HG03135 (cell line): ENCODE data around the gene MXD3.
"Not testable (repeated sequence)": the region's sequence is repeated elsewhere in the genome, so short reads cannot be mapped to it uniquely, and the experiment has no call there.

Experiments used
- ATAC-seq: cut with Tn5 transposase; IDR thresholded peaks from one replicate; pipeline ENCODE4 v1.9.1; 2021; ENCODE audit warnings: mild to moderate bottlenecking, moderate library complexity; ENCODE audit not compliant: unreplicated experiment

The MXD3 gene

GRCh38 chr5:177325868-177326381, 14.2 kb upstream of the MXD3 start:
- ATAC-seq, result no peak

DNA sequence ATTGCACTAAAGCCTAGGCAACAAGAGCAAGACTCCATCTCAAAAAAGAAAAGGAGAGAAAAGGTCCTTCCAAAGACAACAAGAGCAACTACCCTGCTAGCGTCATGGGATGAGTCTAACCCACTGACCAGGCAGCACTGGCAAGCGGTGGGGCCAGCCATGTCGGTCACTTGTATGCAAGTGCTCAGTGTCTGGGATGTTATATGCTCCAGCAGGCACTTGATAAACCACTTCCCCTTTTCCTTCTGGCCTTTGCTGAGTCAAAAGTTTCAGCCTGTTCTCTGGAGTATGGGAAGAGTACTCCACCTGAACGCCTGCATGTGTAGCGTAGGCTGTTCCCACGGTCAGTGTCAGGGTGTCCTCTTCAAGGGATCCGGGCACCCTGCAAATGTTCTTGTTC, 9.2 kb upstream of the MXD3 start:
- no peak for ATAC-seq

- ATAC-seq, result no peak
These were observed 8.4 kb upstream of the MXD3 start for GRCh38 chr5:177319913-177320588.

DNA sequence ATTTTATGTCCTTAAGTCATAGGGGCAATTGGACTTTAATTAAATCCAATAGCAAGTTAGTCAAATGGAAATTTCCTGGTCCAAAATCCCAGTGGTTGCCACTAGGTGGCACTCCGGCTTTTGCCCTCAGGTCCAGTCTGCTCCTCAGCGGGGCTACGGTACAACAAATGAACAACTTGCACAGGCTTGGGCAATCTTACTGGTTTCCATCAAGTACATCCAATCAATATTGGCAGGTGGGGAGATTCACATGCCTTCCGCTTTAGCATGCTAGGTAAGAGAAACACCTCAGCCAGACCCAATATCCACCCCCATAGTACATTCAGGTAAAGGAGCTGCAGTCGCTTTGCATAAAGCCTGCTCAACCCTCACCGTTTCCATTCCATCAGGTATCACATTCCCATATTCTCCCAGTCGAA, 6.3 kb upstream of the MXD3 start:
- no peak for ATAC-seq

- ATAC-seq, result no peak
These were observed 4.3 kb upstream of the MXD3 start for GRCh38 chr5:177316005-177316404.

DNA sequence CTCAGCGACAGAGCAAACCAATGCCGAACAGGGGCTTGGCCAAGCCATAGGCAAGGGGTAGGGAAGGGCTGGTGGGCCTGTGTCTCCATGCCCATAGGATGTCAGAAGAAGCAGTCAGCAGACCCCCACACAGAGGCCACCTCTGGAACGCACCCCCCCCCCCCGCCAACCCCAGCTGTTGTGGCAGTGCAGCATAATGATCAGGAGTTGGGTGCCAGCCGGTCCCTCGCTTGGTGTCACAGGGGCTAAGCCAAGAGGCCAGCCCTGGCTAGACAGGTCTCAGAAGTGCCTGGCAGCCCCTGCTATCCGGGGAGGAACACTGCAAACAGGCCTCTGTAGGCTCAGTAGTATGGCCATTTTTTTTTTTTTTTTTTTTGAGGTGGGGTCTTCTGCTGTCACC, 3.7 kb upstream of the MXD3 start:
- no peak for ATAC-seq

DNA sequence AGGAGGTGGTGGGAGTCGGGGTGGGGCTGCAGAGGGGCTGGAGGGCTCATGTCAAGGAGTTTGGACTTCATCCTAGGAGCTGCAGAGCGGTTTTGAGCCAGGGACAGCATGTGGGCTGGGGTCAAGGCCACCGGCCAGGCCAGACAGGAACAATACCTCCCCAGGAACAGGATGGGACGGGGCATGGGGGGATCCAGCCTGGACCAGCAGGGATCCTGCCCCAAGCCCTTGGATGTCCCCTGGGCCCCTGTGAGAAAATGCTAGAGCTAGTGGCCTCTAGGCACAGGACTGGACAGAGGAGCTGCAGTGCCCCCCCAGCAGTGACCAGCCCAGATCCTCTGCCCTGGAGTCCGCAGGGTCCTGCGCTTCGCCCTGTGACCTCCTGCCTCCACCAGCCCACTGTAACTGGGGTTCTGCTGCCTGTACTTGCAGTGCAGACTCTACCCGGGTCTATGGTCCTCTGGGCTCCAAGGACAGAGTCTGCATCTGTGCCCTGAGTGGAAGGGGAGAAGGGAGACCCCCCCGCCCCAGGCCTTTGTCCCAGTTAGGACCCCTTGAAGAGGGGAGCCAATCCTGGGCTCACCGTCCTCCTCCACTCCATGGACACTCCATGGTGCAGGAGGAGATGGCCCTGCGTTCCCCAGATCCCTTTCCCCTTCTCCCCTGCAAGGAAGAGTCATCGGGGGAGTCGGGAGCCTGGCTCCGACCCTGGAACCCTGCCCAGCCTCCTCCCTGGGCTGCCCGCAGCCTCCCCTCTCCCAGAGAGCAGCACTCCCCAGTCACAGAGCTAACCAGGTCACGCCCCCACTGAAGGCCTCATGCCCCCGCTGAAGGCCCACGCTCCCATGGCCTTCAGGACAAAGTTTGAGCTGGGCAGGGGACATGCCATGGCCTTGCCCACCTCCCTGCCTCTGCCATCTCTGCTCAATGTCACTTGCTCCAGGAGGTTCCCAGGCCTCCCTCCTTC, 3.0 kb upstream of the MXD3 start:
- no peak for ATAC-seq

- ATAC-seq, result no peak
These were observed 2.0 kb upstream of the MXD3 start for GRCh38 chr5:177313561-177314259.

DNA sequence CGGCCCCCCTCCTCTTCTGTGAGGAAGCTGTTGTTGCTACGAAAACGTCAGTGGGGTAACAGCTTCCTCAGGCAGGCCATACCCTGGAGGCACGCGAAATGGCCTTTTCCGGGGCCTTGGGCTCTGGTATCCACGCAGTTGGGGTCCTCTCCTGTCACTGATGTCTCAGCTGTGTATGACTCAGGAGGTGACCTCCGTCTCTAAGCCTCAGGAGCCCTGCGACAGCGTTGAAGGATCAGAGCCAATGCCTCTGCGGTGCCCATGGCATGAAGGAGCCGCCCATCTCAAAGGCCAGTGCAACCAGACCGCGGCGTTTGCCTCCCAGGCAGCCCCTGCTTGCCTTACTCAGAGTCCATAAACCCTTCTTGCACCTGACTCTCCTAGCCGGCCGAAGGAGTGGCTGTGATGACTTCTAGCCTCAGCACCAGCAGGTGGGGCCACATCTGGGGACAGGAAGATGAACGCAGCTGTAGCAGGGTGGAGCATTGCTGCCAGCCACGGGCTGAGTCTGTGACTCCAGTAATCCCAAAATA, 1.0 kb upstream of the MXD3 start:
- peak; percentile 31 for ATAC-seq

DNA sequence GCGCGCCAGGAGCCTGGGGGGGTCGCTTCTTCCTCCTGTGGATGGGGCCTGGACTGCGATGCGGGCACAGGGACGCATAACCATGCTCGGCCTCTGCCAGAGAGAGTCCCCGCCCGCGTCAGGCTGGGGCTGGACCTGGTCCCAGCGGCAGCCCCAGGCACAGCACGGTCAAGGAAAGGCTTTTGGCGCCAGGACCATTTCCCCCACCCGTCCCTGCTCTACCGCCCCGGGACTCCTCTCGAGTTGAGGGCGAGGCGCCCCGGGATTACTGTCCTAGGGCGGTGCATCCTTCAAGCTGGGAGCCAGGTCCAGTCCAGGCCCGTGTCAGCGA, 341 bp downstream of the MXD3 start:
- peak; percentile 0 for ATAC-seq

DNA sequence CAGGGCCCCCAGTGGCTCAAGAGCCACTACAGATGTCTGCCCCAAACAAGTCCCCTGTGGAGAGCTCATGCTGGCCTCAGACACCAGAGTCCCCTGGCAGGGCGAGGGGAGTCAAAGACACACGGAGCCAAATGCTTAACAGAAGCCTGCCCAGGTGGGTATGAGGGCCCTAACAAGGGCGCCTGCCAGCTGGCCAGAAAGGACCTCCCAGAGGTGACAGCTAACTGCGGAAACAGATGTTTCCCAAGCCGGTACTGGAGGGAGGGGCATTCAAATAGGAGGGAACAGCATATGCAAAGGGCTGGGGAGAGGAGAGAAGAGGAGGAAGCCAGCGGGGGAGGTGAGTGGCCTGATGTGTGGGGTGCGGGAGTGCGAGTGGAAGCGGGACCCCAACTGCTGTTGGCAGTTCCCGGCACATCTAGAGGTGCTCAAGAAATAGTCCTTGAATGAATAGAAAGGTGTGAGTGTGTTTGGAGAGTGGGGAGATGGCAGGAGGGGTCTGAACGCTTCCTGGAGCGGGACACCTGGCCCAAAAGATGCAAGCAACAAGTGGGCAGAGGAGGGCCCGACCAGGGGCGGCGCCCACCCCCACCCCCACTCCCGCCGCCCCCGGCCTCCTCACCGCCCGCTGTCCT, 824 bp downstream of the MXD3 start:
- ATAC-seq, result no peak

DNA sequence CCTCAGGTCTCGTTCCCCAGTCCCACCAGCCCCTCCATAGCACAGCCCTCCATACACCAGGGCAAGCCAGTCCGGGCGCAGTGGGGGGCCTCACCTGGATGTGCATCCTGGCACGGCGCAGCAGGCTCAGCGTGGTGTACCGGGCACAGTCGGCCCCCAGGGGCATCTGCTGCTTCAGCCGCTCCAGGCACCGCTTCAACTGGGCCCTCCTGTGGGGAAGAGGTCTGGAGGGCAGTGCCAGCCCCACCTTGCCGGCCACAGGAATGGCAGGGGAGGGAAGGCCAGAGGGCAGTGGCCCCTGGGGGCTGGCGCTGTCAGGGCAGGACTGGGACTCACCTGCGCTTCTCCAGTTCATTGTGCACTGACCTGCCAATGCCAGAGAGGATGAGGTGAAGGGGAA, 1.4 kb downstream of the MXD3 start:
- no peak for ATAC-seq

DNA sequence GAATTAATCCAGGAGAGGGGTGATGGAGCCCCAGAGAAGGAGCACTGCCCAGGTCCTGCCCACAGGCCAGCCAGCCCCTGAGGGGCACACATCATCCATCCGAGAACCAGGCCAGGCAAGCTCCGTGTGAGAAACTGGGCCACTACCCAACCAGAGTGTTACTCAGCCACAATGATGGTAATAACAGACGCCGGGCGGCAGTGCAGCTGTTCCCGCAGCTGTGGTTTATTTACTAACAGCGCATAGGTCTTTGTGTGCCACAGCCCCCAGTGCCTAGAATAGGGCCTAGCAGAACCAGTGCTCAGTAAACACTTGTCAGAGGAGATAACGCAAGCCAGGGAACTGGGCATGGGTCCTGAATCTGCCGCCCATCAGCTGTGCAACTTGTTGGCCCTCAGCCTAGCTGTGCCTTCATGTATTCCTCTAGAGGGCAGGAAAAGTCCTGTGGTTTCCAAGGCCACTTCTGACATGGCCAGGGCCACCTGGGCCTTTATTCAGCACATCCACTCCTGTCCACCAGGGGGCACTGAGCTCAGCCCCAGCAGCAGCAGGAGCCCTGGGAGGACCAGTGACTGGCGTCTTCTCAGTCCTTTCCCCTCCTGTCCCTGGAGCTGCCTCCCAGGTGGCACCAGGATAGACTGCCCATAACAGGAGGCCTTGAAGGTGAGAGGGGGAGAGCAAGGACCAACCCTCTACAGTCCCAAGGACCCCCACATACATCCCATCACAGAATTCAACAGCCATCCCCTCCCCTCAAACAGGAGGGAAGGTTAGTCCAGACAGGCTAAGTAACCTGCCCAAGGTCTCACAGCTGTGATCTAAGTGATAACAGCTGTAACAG, 2.1 kb downstream of the MXD3 start:
- ATAC-seq, result no peak

DNA sequence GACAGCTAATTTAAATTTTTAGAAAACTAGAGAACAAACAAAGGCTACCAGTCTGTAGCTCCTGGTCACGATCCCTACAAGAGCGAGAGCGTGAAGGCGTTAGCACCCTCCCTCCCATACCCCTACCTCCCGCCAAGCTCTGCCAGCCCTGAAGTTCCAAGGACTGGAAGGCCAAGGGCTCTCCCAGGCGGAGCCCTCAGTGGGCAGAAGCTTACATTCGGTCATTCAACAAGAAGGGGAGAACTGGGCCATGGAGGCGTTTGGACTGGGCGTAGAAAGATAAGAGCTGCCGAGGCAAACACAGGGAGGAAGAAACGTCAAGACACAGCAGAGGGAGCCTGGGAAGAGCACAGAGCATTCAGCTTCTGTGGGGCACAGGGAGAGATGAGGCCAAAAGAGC, 3.0 kb downstream of the MXD3 start:
- no peak for ATAC-seq

DNA sequence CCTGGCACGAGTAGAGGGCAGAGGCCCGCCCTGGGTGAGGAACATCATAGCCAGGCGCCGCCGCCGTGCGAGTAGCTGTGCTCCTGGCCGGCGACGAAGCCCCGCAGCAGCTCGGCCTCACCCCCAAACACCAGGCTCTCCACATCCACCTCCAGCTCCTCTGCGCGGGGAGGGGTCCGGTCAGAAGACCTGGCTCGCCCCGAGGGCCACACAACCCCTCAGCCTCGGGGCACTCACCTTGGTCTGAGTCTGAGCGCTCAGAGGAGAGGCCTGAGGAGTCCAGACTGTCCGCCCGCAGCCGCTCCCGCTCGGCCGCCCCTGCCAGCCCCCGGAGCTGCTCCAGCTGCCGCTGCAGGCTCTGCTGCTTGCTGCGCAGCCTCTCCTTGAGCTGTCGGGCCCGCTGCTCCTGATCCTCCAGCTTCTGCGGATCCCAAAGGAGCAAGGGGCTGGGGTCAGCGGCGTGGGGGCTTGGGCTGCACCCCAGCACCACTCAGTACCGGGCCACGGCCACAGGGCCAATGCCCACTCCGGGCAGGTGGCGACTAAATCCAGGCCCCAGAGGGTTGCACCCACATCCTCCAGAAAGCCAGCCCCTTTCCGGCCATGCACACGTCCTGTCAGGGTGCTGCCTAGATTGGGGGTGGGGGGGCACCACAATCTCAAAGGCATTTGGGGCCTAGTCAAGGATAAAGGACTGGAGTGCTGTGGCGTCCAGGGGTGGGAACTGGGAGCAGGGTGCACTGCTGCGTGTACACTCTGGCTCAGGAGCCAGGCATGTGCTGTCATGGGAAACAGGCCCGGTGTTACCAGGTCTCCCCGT, 3.9 kb downstream of the MXD3 start:
- ATAC-seq, result no peak

- no peak for ATAC-seq
These were observed 4.8 kb downstream of the MXD3 start for GRCh38 chr5:177306674-177307543.

- ATAC-seq, result not testable (repeated sequence)
These were observed 5.5 kb downstream of the MXD3 start for GRCh38 chr5:177306103-177306640.
